ENCODE measurements around the gene ANGPTL8. TPM values are rescaled to one million over a fixed set of nuclear protein-coding genes. Genes with fewer than 3 reads are reported as not detected.

Gene ANGPTL8
- total RNA-seq, 2 experiments from 2014 or later, result not detected

- Mint-ChIP-seq H3K36me3 (ENCODE audit: low read depth) (no peaks in the 10 kb centered on the region), H3K9me3 (no peaks in the 10 kb centered on the region), H3K27ac (no peak overlapping the region), H3K4me3 (no peak overlapping the region), H3K27me3 (peaks cover 26% of the 10 kb centered on the region), H3K4me1 (ENCODE audit: low read depth) (no peaks in the 10 kb centered on the region)
- POLR2A ChIA-PET, result no interaction called here
- no peak for ATAC-seq (ENCODE audit: poor library complexity)
- Histone ChIP-seq H3K4me1 (ENCODE audit: insufficient read depth, low read length) (no peaks in the 10 kb centered on the region), H3K9me3 (ENCODE audit: control insufficient read depth in 1 of 2, insufficient read depth in 1 of 2, low read length in 2 of 2) (no peaks in the 10 kb centered on the region), H3K4me3 (ENCODE audit: low read length) (no peak overlapping the region), H3K36me3 (ENCODE audit: insufficient read depth, low read length) (no peaks in the 10 kb centered on the region), H3K27ac (ENCODE audit: low read depth in 1 of 2, low read length in 2 of 2) (no peak overlapping the region), H3K27me3 (ENCODE audit: control insufficient read depth in 1 of 2, insufficient read depth in 2 of 2, low read length in 2 of 2) (peaks cover 0 to 2% of the 10 kb centered on the region in 2 experiments)
- CTCF ChIA-PET, result interaction anchor here (0.6 kb wide), 1 partner anchor 78 kb away, joined by 4 read pairs; no protein-coding TSS in a partner anchor
- TF ChIP-seq CTCF (IDR thresholded peaks at IDR 0.05), result peak; percentile 13
- intact Hi-C loops (cut with DNase I, micrococcal nuclease), result loop anchor here in 1 of 2 experiments (1.0 to 2.0 kb wide), 2 partner anchors 168 to 261 kb away; no protein-coding TSS in a partner anchor
- no peak for DNase-seq
These were observed 35.3 kb upstream of the ANGPTL8 start for GRCh38 chr19:11204076-11204602.

GRCh38 chr19:11204943-11205349 is 34.5 kb upstream of the ANGPTL8 start:
- no peaks in the 10 kb centered on the region for H3K4me1 Mint-ChIP-seq (ENCODE audit: low read depth)
- no peaks in the 10 kb centered on the region for H3K36me3 ChIP-seq (ENCODE audit: insufficient read depth, low read length)
- no peak overlapping the region for H3K4me3 ChIP-seq (ENCODE audit: low read length)
- H3K27ac ChIP-seq (ENCODE audit: low read depth in 1 of 2, low read length in 2 of 2), result no peak overlapping the region
- intact Hi-C loops (cut with DNase I, micrococcal nuclease), result loop anchor here in 1 of 2 experiments (1.0 to 2.0 kb wide), 2 partner anchors 169 to 262 kb away; no protein-coding TSS in a partner anchor
- no peak for DNase-seq
- POLR2A ChIA-PET, result no interaction called here
- no peaks in the 10 kb centered on the region for H3K9me3 ChIP-seq (ENCODE audit: control insufficient read depth in 1 of 2, insufficient read depth in 1 of 2, low read length in 2 of 2)
- no peaks in the 10 kb centered on the region for H3K9me3 Mint-ChIP-seq
- ATAC-seq (ENCODE audit: poor library complexity), result no peak
- H3K27ac Mint-ChIP-seq, result no peak overlapping the region
- peaks cover 26% of the 10 kb centered on the region for H3K27me3 Mint-ChIP-seq
- H3K27me3 ChIP-seq (ENCODE audit: control insufficient read depth in 1 of 2, insufficient read depth in 2 of 2, low read length in 2 of 2), result no peaks in the 10 kb centered on the region
- no peak for TF ChIP-seq CTCF (IDR thresholded peaks at IDR 0.05)
- no peaks in the 10 kb centered on the region for H3K4me1 ChIP-seq (ENCODE audit: insufficient read depth, low read length)
- no peak overlapping the region for H3K4me3 Mint-ChIP-seq
- CTCF ChIA-PET, result interaction anchor here (0.6 kb wide), 1 partner anchor 24 kb away, joined by 4 read pairs; no protein-coding TSS in a partner anchor
- no peaks in the 10 kb centered on the region for H3K36me3 Mint-ChIP-seq (ENCODE audit: low read depth)

- no peaks in the 10 kb centered on the region for H3K36me3 ChIP-seq (ENCODE audit: insufficient read depth, low read length)
- H3K4me3 ChIP-seq (ENCODE audit: low read length), result no peak overlapping the region
- Mint-ChIP-seq H3K27me3 (peaks cover 26% of the 10 kb centered on the region), H3K9me3 (no peaks in the 10 kb centered on the region), H3K27ac (no peak overlapping the region), H3K4me1 (ENCODE audit: low read depth) (no peaks in the 10 kb centered on the region), H3K36me3 (ENCODE audit: low read depth) (no peaks in the 10 kb centered on the region), H3K4me3 (no peak overlapping the region)
- ChIA-PET CTCF (no interaction called here), POLR2A (no interaction called here)
- intact Hi-C loops (cut with DNase I, micrococcal nuclease), result loop anchor here in 1 of 2 experiments (2.0 kb wide), 1 partner anchor 263 kb away; no protein-coding TSS in a partner anchor
- H3K4me1 ChIP-seq (ENCODE audit: insufficient read depth, low read length), result no peaks in the 10 kb centered on the region
- H3K9me3 ChIP-seq (ENCODE audit: control insufficient read depth in 1 of 2, insufficient read depth in 1 of 2, low read length in 2 of 2), result no peaks in the 10 kb centered on the region
- no peaks in the 10 kb centered on the region for H3K27me3 ChIP-seq (ENCODE audit: control insufficient read depth in 1 of 2, insufficient read depth in 2 of 2, low read length in 2 of 2)
- ATAC-seq (ENCODE audit: poor library complexity), result no peak
- H3K27ac ChIP-seq (ENCODE audit: low read depth in 1 of 2, low read length in 2 of 2), result no peak overlapping the region
- no peak for DNase-seq
- TF ChIP-seq CTCF (IDR thresholded peaks at IDR 0.05), result no peak
These were observed 33.4 kb upstream of the ANGPTL8 start for GRCh38 chr19:11205939-11206570.

Data from CD4-positive, alpha-beta T cell (primary cell).